NCI-H1092 treated with DMSO at 0.1 percent for 48 hours (cell line): ENCODE data around the gene IRF3.
A peak's percentile ranks its signal among the peaks of the same experiment; 100 is the strongest.

ENCODE experiments used
- DNase-seq: peaks from one replicate; lab custom pipeline; 2025; lab: John Stamatoyannopoulos, UW

The IRF3 gene

DNA sequence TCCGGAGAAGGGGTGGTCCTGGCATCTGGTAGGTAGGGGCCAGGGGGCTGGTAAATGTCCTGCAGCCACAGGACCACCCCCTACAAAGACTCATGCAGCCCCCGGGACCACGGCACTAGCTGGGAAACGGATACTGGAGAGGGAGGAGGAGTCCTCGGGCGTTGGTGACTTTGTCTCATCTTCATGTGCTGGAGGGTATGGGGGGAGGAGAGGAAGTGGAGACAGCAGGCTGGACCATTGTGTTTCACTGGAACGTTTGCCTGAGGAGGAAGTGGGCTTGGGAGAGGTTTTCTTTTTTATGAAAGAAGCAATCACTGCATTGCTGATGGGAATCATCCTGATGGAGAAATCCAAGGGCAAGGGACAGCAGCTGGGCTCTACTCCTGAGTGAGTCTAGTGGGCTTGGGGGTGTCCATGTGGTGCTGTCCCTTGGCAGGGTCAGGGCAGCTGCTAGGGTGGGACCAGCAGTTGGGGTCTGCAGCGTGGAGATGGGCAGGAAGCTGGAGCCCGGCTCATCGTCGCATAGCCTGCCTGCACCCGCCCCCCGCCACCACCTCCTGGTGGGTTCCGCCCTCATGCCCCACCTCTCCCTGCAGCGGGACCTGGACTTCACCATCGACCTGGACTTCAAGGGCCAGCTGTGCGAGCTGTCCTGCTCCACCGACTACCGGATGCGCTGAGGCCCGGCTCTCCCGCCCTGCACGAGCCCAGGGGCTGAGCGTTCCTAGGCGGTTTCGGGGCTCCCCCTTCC, 22.1 kb upstream of the IRF3 start:
- no peak for DNase-seq

DNA sequence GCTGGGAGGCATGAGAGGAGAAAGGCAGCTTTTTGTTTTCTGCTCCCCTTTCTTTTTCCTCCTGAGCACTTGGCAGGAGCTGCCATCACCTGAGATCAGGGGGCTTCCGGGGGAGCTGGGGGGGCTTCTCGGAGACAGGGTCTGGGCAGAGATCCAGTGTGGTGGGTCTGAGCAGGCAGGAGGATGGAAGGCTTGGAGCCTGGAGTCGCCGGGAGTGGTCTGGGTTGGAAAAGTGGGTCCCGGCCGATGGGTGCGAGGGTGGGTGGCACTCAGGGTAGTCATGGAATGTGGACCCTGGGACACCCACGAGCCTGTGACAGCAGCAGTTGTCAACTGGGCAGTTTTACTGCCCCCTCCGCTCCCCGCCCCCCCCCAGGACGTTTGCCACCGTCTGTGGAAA, 21.5 kb upstream of the IRF3 start:
- no peak for DNase-seq

DNA sequence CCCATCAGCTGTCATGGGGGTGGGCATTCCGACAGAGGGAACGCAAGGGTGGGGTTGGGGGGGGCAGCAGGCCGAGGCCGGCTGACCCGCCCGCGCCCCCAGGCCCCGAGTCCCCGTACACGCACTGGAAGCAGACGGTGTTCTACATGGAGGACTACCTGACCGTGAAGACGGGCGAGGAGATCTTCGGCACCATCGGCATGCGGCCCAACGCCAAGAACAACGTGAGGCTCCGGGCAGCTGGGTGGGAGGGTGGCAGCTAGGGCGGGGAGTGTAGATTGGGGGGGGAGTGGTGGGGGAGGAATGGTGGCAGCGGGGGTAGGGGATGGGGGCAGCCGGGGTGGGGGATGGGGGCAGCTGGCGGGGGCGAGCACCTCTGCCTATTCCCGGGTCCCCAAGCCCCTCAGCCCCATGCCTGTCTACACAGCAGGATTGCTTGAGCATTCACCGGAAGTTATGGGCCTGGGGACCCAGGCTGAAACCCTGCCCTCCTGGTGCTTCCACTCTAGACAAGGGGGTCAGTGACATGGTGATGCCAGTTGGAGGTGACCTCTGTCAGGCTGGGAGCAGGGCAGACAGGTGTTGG, 20.9 kb upstream of the IRF3 start:
- DNase-seq: no peak

DNA sequence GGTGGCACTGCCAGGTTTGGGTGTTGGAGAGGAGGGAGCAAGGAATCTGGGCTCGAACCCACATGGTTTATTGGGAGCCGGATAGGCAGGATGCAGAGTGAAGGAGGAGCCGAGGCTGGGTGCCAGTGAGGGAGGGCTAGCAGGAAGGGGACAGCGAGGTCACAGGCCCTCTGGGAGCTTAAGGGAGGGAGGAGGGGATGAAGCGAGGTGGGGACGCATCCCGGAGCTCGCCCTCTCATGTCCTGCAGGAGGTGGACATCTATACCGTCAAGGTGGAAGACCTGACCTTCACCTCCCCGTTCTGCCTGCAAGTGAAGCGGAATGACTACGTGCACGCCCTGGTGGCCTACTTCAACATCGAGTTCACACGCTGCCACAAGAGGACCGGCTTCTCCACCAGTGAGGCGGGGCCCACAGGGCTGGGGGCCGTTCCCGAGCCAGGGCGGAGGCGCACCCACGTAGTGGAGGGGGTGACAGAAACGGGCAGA, 20.2 kb upstream of the IRF3 start:
- no peak for DNase-seq

DNA sequence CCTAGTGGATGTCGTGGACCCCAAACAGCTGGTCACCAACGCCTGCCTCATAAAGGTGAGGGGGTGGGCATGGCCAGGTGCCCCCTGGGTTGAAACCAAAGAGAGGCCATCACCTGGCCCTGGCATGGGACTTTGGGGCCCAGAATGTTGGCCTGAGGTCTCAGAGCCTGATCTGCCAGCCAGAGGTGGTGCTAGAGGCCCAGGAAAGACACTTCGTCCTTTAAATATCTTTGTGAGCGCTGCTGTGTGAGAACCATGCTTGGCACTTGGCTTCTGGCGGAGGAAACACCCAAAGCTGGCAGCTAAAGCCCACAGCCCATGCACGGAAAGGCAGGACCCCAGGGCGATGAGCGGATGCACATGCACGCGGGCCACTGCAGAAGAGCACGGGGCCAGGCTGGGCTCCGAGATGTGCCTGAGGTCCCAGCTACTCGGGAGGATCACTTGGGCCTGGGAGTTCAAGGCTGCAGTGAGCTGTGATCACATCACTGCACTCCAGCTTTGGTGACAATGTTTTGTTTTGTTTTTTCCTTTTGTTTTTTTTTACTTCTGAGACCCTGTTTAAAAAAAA, 19.4 kb upstream of the IRF3 start:
- DNase-seq: no peak

DNA sequence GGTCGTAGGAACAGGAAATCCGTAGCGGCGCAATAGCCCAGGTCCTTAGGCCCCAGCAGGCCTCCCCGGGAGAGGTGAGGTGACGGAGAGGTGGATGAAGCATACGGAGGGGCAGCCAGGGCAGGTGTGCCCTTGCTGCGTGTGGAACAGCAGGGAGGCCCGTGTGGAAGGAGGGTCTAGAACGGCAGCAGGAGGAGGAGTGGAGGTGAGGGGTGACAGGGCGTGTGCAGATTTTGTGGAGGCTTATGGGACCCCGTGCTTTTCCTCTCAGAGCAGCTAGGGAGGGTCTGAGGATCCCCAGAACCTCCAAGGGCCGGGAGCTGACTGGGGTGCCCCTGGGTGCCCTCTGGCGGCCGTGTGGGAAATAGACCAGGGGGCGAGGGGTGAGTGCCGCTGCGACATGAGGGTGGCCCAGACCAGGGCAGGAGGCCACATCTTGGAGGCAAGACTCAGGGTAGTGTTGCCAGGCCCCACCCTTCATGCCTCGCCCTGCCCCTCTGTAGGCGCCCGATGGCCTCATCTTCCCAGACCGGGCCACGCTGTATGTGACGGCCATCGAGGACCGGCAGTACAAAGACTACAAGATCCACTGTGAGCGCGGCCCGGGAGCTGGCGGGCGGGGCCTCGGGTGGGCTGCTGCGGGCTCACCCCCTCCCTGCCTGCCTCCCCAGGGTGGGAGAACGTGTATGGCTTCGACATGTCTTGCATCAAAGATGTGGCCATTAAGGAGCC, 18.8 kb upstream of the IRF3 start:
- DNase-seq: no peak

DNA sequence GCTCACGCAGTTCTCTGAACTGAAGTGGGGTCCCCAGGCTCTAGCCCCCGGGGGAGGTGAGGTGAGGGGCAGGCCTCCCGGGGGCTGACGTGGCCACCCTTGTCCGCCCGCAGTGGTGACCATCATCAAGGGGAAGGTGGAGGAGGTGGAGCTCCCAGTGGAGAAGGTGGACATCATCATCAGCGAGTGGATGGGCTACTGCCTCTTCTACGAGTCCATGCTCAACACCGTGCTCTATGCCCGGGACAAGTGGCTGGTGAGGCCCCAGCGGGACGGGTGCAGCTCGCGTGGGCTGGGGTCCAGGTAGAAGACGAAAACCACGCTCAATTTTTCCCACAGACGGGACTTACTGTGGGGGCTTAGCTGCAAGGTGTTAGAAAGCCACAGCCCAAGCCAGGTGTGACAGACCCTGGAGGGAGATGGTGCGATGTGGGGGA, 18.2 kb upstream of the IRF3 start:
- DNase-seq: no peak

DNA sequence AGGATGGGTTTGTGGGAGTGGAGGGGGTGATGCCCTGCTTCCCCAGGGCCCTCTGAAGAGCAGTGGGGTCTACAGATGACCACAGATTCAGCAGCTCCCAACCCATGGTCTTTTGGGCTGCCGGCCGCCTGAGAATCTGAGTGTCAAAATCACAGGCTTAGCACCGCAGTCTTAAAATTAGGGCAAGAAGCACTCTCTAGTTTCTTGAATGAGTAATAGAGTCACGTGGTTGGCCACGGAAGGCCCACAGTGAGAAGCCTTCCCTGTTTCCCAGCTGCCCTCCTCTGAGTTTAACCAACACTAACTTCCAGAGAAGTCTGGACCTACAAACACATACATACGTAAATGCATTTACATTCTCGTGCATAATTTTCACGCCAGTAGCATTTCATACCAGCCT, 16.6 kb upstream of the IRF3 start:
- DNase-seq: no peak

DNA sequence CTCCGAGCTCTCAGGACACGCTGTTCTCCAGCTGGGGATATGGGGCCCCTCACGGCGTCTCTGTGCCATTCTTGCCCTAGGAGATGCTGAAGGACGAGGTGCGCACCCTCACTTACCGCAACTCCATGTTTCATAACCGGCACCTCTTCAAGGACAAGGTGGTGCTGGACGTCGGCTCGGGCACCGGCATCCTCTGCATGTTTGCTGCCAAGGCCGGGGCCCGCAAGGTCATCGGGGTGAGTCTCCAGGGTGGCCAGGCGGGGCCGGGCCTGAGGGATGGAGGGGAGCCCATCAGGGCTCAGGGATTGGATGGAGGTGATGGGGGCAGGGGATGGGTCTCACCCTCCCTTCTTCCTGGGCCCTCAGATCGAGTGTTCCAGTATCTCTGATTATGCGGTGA, 16.2 kb upstream of the IRF3 start:
- no peak for DNase-seq

DNA sequence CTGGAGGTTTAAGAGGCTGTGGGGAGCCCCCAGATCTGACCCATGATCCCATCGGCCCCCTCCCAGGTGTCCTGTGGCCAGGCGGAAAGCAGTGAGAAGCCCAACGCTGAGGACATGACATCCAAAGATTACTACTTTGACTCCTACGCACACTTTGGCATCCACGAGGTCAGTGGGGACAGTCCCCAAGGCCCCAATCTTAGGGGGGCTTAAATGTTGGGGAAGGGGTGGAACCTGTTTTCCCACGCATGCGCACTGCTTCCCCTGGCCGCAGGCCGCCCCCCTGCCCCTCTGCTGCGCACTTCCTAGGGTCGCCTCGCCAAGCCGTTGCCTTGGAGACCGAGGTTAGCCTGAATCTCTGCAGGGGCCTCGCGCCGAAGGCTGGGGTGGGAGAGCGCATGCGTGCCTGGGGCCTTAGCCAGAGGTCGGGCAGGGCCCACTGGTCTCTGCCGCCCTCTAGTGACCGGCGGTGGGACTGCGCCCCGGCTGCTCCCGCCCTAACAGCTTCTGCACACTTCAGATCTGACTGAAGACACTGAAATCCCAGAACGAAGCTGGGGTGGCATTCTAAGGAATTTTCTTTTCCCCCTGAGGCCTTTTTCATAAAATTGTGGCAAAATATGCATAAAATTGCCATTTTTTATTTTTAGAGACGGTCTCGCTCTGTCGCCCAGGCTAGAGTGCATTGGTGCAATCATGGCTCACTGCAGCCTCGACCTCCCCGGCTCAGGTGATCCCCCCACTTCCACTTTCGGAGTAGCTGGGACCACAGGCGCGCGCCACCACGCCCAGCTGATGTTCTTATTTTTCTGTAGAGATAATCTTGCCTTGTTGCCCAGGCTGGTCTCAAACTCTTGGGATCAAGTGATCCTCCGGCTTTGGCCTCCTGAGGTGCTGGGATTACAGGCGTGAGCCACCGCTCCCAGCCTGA, 15.0 kb upstream of the IRF3 start:
- peak; percentile 88 for DNase-seq

DNA sequence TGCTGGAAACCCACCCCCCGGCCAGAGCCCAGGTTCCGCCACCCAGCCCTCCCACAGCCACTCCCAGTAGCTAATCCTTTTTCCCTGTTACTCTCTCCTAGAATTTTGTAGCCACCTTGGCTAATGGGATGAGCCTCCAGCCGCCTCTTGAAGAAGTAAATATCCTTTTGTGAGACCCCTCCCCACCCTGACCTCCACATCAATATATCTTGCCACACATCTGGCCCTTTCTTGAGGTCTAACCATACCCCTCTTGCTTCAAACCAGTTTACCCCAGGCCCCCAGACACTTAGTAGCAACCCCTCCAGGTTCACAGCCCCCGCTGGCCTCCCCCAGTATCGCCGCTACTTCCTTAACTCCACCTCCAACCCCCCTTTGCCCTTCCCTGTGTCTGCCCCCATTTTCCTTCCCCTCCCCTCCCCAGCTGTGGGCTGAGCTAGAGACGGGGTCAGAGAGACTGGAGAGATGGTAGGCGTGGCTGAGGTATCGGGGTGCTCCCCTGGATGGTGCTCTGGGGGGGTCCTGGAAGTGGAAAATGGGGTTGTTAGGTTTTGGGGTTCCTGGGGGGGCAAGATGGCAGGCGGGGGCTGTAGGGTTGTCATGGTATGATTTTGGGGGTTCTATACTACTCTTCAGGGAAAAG, 14.2 kb upstream of the IRF3 start:
- DNase-seq: no peak

DNA sequence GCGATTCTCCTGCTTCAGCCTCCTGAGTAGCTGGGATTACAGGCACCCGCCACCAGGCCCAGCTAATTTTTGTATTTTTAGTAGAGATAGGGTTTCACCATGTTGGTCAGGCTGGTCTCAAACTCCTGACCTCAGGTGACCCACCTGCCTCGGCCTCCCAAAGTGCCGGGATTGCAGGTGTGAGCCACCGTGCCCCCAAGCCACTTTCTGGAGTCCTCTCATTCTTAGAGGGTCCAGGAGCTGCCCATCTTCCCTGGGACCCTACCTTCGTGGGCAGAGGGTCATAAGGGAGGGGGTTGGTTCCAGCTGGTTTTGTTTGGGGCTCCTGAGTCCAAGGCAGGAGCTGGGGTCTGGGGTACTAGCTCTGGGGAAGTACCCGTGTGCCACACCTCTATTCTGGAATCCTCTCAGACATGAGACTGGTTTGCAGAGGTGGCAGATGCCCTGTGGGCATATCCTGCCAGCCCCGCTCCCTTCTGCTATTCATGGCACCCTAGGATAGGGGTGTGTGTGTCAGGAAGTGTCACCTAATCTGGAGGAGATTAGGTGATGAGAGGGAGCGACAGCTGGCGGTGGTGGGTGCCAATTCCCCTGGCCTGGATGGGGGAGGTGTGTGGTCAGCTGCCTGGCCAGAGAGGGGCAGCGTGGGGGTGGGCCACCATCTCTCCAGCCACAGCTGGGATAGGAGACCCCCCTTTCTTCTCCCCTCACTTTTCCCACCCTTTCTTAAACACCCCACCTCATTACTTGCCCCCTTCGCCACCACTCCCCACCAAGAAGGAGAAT, 13.5 kb upstream of the IRF3 start:
- no peak for DNase-seq

DNA sequence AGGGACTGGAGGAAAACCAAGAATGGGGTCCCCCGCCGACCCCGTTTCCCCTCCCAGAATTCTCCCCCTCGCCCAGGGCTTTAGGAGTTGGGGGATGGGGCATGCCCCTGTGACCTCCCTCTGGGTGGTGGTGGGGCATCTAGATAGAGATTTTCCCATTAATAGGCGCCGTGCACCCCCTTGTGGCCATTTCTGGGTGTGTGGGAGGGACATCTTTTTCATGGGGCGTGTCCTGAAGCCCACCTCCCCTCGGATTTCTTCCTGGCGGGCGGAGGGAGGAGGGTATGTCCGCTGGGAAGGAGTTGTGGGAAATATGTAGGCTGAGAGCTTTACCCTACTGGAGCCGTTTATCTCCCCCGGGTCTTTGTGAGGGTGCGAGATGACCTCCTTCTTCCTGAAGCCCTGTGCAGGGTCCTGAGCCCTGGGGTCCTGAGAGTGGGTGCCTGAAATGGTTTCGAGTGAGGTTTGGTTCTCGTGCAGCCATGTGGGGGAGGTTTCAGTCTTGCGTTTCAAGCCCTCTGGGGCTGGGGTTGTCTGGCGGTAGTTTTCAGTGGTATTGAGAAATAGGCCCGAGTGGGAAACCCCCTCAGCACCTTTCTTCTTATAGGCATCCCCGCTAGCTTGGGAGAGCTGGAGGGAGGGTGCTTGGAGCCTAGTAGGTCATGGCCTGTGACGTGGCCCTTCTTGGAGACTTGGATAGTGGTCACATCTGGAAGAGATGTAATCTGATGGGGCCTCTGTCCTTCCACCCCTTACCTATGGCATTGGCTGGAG, 12.4 kb upstream of the IRF3 start:
- peak; percentile 48 for DNase-seq

DNA sequence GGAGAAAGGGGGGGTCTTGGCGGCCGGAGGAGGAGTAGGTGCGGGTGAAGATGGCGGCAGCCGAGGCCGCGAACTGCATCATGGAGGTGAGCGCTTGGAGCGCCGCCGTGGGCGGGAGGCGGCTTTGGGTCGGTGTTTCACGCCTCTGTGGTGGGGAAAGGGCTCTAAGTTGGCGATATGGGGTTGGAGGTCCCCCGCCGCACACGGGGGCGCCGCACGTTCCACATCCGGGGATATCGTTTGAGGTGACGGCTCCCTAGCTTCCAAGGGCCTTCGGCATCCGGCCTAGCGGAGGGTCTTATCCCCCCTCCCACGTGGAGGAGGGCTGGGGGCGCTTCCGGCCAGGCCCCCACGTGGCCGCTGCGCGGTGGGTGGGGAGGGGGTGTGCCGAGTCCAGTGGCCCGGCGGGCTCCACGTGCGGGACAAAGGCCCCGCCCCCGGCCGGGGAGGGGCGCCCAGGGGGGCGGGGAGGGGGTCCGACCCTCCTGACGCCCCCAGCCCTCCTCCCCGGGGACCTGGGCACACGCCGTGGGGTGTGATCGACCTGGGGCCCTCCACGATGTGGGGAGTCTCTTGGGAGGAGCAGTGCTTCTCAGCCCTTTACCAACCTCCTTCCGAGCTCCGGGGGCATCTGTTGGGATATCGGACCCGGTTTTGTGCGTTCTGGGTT, 11.7 kb upstream of the IRF3 start, which contains the start of gene PRMT1:
TSS of gene PRMT1 (plus strand) at position 41 of the 670 bp plus-strand sequence. CDS start at position 51, 10 bp downstream.
- peak; percentile 65 for DNase-seq

DNA sequence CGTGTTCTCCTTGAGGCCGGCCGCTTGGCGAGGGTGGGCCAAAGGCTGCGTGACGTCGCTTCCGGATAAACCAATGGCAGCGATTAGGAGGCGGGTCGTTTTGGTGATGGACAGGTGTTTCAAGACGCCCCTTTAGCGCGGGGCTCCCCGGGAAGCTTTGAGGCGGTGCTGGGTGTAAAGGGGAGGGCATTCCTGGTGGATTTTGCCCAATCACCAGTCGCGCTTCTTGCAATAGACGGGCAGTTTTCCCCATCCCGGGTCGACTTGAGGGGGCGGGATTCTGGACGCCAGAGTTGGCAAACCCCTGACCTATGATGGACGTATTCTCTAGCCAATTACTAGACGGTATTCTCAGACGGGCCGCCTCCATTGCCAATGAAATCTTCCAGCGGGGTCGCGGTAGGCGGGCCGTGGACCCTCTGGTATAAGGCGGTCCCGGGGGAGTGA, 11.2 kb upstream of the IRF3 start:
- DNase-seq: peak; percentile 98

DNA sequence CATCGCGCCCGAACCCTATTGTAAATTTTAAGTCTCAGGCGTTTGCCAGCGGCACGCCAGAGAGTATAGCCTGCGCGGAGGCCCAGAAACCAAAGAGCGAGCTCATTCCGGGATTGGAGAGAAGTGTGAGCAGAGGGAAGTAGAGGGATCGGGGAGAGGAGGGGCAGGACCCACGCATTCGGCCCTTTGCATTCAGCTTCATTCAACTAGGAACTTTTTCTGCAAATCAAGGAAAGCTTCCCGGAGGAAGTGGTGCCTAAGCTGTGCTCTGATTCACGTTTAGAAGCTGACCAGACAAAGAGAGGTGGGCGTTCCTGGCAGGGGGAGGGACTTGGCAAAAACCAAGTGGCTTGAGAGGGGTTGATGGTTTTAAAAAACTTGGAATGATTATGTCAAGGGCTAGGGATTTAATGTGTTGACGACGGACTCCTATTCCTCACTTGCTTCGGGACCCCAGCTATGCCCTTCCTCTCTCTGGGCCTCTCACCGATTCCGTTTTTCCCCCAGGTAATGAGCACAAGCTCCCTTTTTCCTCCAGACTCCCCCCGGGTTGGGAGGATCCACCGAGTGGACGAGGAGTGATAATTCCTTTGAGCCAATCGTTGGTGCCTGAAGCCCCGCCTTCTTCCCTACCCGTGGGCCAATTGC, 10.6 kb upstream of the IRF3 start:
- peak; percentile 95 for DNase-seq

DNA sequence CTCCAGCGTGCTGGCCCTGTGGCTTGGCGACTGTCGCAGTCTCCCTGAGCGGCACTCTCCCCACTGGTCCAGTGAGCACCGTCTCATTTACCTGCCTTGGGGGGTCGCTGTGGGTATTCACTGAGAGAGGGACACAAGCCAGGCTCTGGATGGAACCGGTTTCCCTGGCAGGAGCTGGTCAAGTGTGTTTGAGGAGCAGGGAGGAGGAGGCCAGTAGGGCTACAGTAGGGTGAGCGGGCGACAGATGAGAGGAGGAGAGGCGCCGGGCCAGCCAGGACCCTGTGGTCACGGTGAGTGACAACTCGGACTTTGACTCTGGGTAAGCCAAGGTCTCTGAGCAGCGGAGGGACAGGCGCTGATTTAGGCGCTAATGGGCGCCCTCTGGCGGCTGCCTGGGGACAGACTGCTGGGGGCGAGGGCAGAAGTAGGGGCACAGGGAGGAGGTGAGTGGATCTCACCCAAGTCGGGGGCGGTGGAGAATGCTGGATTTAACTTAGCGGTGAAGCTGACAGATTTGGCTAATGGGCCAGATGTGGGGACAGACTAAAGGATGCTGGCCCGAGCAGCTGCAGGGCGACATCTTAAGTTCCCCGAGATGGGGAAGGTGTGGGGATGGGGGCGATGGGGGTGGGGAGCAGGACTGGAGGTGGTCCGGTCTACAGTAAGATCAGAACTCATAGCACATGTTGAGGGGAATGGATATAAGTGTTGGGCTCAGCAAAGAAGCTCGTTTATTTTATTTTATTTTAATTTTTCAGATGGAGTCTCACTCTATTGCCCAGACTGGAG, 6.7 kb upstream of the IRF3 start:
- DNase-seq: peak; percentile 84
